HTR-8/SVneo (cell line): ENCODE measurements around the gene GDPD5.

Experiments used
- DNase-seq: peaks from one replicate; pipeline ENCODE4 v3.0.0; 2011; ENCODE audit warnings: low spot score, mixed read lengths; ENCODE audit not compliant: insufficient read length
- FAIRE-seq: peaks from 2 replicates; lab custom pipeline; 2011; peaks lifted over from hg19 to GRCh38; lab: Jason Lieb, UNC

Gene GDPD5

GRCh38 chr11:75538150-75538942 is 12.6 kb upstream of the GDPD5 start:
- DNase-seq (no peak), FAIRE-seq (no peak)

GRCh38 chr11:75537740-75538139 is 12.0 kb upstream of the GDPD5 start:
- DNase-seq (no peak), FAIRE-seq (no peak)

- FAIRE-seq (no peak), DNase-seq (no peak)
Observed at GRCh38 chr11:75536786-75537641, 11.3 kb upstream of the GDPD5 start.

- no peak for DNase-seq
- FAIRE-seq: no peak
Observed at GRCh38 chr11:75535071-75535470, 9.3 kb upstream of the GDPD5 start.

- no peak for FAIRE-seq
- DNase-seq: no peak
Observed at GRCh38 chr11:75534259-75535069, 8.7 kb upstream of the GDPD5 start.

- no peak for DNase-seq
- no peak for FAIRE-seq
Observed at GRCh38 chr11:75533896-75534258, 8.1 kb upstream of the GDPD5 start.

- DNase-seq (peak; percentile 82), FAIRE-seq (peak; percentile 85)
Observed at GRCh38 chr11:75532200-75533048, 6.7 kb upstream of the GDPD5 start.

- DNase-seq: no peak
- no peak for FAIRE-seq
Observed at GRCh38 chr11:75531325-75531724, 5.6 kb upstream of the GDPD5 start.

GRCh38 chr11:75530577-75530976 is 4.8 kb upstream of the GDPD5 start:
- FAIRE-seq (no peak), DNase-seq (no peak)

- DNase-seq: no peak
- peak; percentile 81 for FAIRE-seq
Observed at GRCh38 chr11:75527938-75528735, 2.4 kb upstream of the GDPD5 start.

- DNase-seq (no peak), FAIRE-seq (no peak)
Observed at GRCh38 chr11:75527130-75527529, 1.4 kb upstream of the GDPD5 start.

GRCh38 chr11:75526192-75526541 is 426 bp upstream of the GDPD5 start:
- DNase-seq: no peak
- FAIRE-seq: no peak

- peak; percentile 48 for DNase-seq
- no peak for FAIRE-seq
Observed at GRCh38 chr11:75524665-75525432, 892 bp downstream of the GDPD5 start.

GRCh38 chr11:75523811-75524664 is 1.7 kb downstream of the GDPD5 start:
- DNase-seq (no peak), FAIRE-seq (no peak)

- DNase-seq: no peak
- FAIRE-seq: no peak
Observed at GRCh38 chr11:75523189-75523588, 2.6 kb downstream of the GDPD5 start.

- no peak for FAIRE-seq
- no peak for DNase-seq
Observed at GRCh38 chr11:75522286-75523044, 3.3 kb downstream of the GDPD5 start.

- no peak for FAIRE-seq
- no peak for DNase-seq
Observed at GRCh38 chr11:75520688-75521087, 5.1 kb downstream of the GDPD5 start.
